Measurements from ENCODE around the gene AKR1D1.

DNA sequence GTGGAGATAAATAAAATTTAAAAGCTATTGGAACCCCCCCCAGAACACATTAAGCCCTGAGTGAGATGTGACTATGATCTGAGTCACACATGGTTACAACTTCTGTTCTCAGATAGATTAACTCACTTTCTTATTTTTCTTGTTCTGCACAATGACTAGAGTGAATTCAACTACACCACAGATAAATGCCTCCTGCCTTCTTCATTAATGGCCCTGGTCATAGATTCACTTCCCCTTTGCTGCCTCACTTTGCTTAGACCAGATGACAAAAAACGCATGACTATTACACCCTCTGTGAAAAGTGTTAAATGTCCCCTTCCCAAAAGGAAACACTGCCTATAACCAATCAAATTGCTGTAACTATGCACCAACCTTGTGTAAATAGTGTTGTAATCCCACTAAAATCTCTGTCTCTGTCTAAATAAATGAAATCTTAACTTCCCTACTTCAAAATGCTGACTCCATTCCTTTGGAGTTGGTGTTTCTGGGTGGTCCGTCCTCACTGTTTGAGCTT is 49.4 kb downstream of the AKR1D1 start:
- TF ChIP-seq, protein P1, sequence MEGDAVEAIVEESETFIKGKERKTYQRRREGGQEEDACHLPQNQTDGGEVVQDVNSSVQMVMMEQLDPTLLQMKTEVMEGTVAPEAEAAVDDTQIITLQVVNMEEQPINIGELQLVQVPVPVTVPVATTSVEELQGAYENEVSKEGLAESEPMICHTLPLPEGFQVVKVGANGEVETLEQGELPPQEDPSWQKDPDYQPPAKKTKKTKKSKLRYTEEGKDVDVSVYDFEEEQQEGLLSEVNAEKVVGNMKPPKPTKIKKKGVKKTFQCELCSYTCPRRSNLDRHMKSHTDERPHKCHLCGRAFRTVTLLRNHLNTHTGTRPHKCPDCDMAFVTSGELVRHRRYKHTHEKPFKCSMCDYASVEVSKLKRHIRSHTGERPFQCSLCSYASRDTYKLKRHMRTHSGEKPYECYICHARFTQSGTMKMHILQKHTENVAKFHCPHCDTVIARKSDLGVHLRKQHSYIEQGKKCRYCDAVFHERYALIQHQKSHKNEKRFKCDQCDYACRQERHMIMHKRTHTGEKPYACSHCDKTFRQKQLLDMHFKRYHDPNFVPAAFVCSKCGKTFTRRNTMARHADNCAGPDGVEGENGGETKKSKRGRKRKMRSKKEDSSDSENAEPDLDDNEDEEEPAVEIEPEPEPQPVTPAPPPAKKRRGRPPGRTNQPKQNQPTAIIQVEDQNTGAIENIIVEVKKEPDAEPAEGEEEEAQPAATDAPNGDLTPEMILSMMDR (IDR thresholded peaks at IDR 0.05; ENCODE audit: low read length), result no peak
- no peak for TF ChIP-seq EZH2 (IDR thresholded peaks at IDR 0.05; ENCODE audit: borderline replicate concordance, low read length)

All from OCI-LY1 (cell line).